NCI-H1930 (cell line): Measurements from ENCODE around the gene ENO4.

Source experiments
- DNase-seq, 2 experiments: peaks; one replicate each; lab custom pipeline; 2025; lab: John Stamatoyannopoulos, UW

Gene ENO4

GRCh38 chr10:116831086-116831485 lies 18.2 kb upstream of the ENO4 start:
- DNase-seq: no peak

- no peak for DNase-seq
Measured at GRCh38 chr10:116831790-116832189, 17.5 kb upstream of the ENO4 start.

- no peak for DNase-seq
Measured at GRCh38 chr10:116833986-116834985, 15.0 kb upstream of the ENO4 start.

DNA sequence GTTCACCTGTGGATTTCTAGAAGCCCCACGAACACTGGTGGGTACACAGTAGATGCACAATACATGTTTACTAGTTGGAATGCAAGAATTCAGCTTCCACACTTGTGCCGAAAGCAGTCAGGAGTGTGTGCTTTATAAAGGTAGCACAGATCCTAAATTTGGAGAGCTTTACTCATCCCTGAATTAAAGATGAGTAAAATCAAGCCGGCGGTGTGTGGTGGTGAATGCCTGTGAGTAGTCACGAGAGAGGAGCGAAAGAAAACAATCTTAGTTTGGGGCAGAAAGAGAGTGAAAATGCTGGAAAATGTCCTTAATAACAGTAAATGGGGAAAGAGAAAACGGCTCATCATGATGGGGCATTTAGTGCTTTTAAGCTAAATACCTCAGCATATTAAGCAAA lies 13.6 kb upstream of the ENO4 start:
- no peak for DNase-seq

DNA sequence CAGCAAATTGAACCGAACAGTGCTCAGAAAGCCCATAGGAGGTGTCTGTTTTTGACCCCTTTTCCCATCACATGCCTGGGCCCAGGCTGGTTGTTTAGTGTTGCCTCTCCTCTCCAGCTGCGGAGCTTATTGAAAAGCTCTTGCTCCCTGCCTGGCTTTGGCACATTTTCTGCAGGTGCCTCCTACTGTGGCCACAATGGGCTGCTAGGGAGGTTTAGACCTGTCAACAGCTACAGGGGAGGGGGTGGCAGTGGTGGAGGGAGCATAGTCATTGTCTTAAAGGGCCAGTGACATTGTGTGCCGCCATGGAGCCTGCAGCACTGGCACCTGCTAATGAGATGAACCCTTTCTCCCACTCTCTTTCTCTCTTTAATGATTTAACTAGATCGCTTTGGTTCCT lies 13.2 kb upstream of the ENO4 start:
- DNase-seq: peak; percentile 8 to 38

DNA sequence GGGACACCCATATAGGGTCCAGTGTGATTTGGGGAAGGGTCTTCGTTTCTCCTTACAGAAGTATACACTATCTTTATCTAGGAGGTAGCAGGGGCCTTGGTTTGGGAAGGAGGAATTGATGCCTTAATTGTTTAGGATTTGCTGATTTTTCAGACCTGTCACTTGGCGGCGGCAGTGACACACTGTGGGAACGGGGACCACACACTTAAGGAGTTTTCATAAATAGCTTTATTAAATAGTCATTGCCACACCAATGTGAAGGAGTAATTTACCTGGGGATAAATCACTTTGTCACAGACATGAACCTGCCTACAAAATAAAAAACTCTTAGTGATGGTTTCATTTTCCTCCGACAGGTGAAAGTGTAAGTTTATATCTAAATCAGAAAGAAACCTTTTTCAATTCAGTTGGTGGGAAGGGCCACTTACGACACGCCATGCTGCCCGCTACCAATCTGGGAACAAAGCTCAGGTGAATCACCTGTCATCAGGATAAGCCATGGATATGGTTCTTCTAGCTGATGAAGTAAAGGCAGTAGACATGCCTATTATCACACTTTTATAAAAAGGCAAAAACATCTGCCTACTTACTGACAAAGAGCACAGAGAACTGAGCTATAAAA lies 12.3 kb upstream of the ENO4 start:
- no peak for DNase-seq

GRCh38 chr10:116838143-116838725 lies 11.1 kb upstream of the ENO4 start:
- DNase-seq: no peak

GRCh38 chr10:116840389-116841075 lies 8.8 kb upstream of the ENO4 start:
- no peak for DNase-seq

- no peak for DNase-seq
Measured at GRCh38 chr10:116845823-116846222, 3.5 kb upstream of the ENO4 start.

GRCh38 chr10:116848032-116848943 lies 1.0 kb upstream of the ENO4 start:
- DNase-seq: no peak

DNA sequence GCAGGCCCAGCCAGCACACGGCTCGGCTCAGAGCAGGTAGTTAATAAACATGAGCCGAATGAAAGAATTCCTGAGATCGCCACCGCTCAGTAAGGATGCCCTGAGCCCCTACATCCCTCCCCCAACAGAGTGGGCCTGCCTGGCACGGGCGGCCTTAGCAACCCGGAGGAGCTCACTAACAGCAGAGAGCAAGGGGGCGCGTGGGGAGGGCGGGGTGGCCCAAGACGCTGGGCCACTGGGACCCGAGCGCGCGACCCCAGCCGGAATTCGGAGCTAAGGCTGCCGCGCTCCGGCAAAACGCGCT lies 403 bp upstream of the ENO4 start:
- no peak for DNase-seq

DNA sequence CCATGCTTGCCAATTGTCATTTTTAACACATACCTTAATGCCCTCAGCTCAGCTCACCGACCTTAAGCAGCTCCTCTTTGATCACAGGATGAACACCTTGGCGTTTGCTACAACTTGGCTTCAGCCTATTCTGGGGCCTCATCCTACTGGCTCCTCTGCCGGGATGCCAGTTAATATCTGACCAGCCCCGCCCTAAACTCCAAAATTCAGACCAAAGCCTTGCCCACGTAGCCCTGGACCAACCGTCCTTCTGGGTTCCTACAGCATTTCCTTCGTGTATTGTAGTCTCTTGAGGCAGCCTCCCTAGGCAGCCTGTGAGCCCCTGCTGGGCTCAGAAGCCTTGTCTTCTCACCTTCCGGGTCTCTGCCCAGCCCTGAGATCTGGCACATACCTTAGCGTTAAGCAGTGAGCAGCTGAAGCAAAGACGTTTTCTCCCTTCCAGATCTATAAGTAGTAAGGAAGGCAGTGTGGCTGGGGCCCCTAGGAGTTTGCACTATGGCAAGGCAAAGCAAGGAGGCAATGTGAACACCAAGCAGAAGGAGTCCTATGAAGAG lies 836 bp downstream of the ENO4 start:
- DNase-seq: no peak

GRCh38 chr10:116852246-116852645 lies 2.9 kb downstream of the ENO4 start:
- no peak for DNase-seq

GRCh38 chr10:116853287-116853686 lies 4.0 kb downstream of the ENO4 start:
- no peak for DNase-seq

DNA sequence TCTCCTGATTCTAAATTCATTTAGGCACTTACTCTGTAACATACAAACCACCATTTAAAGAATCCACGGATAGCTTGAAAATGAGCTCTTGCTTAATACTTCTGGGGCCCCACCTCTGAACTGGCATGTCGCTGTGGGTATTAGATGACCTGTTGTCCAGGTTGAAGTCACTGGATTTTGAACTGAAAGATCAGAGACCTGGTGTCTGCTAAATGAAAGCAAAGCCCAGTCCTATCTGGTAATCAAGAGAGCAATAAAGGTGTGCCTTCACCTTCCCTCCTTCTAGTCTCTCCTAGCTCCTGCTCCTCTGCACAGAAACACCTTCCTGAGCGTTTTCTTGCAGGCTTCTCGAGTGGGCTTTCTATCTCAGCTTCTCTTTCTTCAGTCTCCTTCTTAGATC lies 4.4 kb downstream of the ENO4 start:
- DNase-seq: no peak

DNA sequence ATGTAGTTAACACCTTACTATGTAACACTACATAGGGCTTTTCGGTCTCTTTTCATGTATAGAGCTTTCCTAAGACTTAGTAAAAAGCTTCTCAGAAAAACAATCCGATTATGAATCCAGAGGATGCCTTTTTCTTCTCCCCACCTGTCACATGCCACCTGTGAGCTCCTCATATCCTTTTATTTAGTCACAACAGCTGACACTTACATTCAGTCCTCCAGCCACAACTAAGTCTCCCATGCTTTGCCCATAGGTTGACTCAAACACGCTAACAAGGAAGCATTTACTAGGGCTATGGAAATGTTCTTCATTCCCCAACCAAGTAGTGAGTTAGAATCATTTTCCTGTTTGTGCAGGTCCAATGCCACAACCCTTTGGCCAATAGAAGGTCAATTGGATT lies 7.9 kb downstream of the ENO4 start:
- DNase-seq: no peak

DNA sequence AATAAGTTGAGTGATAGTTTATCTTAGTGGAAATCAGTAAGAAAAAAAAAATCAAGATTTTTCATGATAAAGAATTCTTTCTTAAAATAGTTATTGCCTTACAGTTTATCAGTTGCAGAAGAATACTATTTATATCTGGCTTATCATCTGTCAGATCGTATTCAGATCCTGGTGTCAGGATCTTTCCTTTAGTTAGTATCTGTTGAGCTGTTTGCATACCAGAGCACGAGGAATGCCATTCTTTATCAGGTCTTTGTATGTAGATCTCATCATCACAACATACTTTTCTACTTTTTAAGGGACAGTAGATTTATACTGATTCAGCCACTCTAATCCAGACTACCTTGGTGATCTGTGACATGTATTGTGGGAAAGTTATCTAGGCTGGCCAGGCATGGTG lies 12.5 kb downstream of the ENO4 start:
- no peak for DNase-seq

DNA sequence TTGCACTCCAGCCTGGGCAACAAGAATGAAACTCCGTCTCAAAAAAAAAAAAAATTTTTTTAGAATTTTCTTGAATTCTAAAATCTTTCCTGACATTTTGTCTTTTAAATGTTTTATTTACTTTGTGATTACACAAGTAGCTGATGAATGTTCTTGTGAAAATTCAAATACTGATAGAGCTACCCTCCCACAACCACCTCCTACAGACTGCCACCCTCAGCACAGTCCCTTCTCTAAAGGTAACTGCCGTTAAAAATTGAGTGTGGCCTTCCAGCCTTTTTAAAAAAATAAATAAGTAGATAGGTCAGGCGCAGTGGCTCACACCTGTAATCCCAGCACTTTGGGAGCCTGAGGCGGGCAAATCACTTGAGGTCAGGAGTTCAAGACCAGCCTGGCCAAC lies 15.1 kb downstream of the ENO4 start:
- DNase-seq: no peak

DNA sequence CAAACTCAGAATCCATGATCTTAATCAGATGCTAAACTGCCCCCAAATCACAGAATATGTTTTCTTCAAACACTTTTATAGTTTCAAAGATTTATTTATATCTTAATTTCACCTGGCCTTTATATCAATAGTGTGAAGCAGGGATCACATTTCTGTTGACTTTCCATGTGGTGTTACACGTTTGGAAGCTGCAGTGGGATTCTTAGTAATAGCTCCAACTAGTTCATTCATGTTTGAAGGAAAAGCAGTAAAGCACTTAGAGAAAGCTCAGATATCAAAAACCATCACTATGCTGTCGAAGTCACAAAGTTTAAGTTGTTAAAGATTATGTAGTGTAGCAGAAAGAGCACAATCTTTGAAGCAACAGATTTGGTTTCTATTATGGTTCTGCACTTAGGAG lies 16.8 kb downstream of the ENO4 start:
- no peak for DNase-seq

DNA sequence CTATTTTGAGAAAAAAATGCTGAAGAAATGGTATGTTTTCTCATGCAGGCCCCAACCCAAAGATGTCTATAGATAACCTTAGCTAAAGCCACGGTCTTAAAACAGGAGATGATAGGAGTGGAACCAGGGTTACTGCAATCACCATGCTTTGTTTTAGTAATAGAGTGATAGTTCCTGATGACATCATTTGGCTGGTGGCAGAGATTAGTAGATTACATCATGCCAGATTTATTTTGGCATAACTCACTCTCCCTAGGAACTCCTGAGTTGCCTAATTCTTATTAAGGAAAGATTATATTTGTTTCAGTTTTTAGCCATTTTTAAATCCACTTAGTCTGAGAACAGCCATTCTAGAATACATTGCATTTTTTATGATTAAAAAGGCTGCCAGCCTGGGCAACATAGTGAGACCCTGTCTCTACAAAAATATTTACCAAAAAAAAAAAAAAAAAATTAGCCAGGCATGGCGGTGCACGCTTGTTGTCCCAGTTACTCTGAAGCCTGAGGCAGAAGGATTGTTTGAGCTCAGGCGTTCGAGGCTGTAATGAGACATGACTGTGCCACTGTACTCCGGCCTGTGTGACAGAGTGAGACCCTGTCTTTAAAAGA lies 17.8 kb downstream of the ENO4 start:
- no peak for DNase-seq

GRCh38 chr10:116868198-116868676 lies 18.9 kb downstream of the ENO4 start:
- DNase-seq: no peak
